Panc1 (cell line): Measurements from ENCODE around the gene ALDH1A1.

ENCODE experiments used
- POLR2AphosphoS5 ChIP-seq: IDR thresholded peaks from 2 replicates; pipeline ENCODE4 v1.6.1; 2012; ENCODE audit warnings: mild to moderate bottlenecking, low read depth, low read length, moderate library complexity
- TCF7L2 ChIP-seq: IDR thresholded peaks from 2 replicates; pipeline ENCODE4 v1.6.1; 2011; ENCODE audit warnings: mild to moderate bottlenecking, low read depth, low read length, inconsistent platforms
- TF ChIP-seq, protein P1 (sequence below): fragments of 450-650 bp; IDR thresholded peaks from 2 replicates; pipeline ENCODE4 v1.5.1; 2017; ENCODE audit warnings: mild to moderate bottlenecking
- TF ChIP-seq, protein P2 (sequence below), 2 experiments: IDR thresholded peaks; 2 replicates each; pipeline ENCODE4 v1.6.1; 2011 to 2012; ENCODE audit warnings: low read depth in 2 of 2, control low read depth in 1 of 2, low read length in 1 of 2, mild to moderate bottlenecking in 1 of 2, moderate library complexity in 1 of 2; ENCODE audit not compliant: insufficient read depth in 1 of 2

DNA sequence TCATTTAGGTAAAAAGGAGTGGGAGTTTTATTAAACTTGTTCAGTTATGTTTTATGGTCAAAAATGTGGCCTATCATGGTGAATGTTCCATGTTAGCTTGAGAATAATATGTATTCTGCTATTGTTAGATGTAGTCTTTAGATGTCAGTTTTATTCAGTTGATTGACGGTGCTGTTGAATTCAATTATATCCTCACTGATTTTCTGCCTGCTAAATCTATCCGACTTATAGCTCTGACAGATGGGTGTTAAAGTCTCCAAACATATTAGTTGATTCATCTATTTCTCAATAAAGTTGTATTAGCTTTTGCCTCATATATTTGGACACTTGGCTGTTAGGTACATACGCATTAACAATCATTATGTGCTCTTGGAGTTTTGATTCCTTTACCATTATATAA lies 49.0 kb upstream of the ALDH1A1 start:
- TF ChIP-seq, protein P1, sequence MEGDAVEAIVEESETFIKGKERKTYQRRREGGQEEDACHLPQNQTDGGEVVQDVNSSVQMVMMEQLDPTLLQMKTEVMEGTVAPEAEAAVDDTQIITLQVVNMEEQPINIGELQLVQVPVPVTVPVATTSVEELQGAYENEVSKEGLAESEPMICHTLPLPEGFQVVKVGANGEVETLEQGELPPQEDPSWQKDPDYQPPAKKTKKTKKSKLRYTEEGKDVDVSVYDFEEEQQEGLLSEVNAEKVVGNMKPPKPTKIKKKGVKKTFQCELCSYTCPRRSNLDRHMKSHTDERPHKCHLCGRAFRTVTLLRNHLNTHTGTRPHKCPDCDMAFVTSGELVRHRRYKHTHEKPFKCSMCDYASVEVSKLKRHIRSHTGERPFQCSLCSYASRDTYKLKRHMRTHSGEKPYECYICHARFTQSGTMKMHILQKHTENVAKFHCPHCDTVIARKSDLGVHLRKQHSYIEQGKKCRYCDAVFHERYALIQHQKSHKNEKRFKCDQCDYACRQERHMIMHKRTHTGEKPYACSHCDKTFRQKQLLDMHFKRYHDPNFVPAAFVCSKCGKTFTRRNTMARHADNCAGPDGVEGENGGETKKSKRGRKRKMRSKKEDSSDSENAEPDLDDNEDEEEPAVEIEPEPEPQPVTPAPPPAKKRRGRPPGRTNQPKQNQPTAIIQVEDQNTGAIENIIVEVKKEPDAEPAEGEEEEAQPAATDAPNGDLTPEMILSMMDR, result no peak
- TF ChIP-seq, protein P2, sequence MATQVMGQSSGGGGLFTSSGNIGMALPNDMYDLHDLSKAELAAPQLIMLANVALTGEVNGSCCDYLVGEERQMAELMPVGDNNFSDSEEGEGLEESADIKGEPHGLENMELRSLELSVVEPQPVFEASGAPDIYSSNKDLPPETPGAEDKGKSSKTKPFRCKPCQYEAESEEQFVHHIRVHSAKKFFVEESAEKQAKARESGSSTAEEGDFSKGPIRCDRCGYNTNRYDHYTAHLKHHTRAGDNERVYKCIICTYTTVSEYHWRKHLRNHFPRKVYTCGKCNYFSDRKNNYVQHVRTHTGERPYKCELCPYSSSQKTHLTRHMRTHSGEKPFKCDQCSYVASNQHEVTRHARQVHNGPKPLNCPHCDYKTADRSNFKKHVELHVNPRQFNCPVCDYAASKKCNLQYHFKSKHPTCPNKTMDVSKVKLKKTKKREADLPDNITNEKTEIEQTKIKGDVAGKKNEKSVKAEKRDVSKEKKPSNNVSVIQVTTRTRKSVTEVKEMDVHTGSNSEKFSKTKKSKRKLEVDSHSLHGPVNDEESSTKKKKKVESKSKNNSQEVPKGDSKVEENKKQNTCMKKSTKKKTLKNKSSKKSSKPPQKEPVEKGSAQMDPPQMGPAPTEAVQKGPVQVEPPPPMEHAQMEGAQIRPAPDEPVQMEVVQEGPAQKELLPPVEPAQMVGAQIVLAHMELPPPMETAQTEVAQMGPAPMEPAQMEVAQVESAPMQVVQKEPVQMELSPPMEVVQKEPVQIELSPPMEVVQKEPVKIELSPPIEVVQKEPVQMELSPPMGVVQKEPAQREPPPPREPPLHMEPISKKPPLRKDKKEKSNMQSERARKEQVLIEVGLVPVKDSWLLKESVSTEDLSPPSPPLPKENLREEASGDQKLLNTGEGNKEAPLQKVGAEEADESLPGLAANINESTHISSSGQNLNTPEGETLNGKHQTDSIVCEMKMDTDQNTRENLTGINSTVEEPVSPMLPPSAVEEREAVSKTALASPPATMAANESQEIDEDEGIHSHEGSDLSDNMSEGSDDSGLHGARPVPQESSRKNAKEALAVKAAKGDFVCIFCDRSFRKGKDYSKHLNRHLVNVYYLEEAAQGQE (IDR thresholded peaks at IDR 0.05; ENCODE audit: insufficient read depth in 1 of 2, low read depth in 2 of 2, low read length in 1 of 2), result no peak
- no peak for TF ChIP-seq POLR2AphosphoS5
- TF ChIP-seq TCF7L2, result no peak
